NCI-H2107 treated with DMSO at 0.1 percent for 48 hours (cell line): ENCODE results near the gene DEFB131B.
"Not testable (repeated sequence)": the region's sequence is repeated elsewhere in the genome, so short reads cannot be mapped to it uniquely, and the experiment has no call there.

Source experiments
- DNase-seq: peaks from one replicate; lab custom pipeline; 2025; ENCODE audit not compliant: unreplicated experiment; lab: John Stamatoyannopoulos, UW

Gene DEFB131B

GRCh38 chr11:71911321-71911985 is 33.2 kb downstream of the DEFB131B start:
- not testable (repeated sequence) for DNase-seq

- not testable (repeated sequence) for DNase-seq
These were observed 33.7 kb downstream of the DEFB131B start for GRCh38 chr11:71911986-71912340.

GRCh38 chr11:71913756-71914526 is 35.7 kb downstream of the DEFB131B start:
- no peak for DNase-seq

GRCh38 chr11:71914617-71915189 is 36.5 kb downstream of the DEFB131B start:
- DNase-seq = no peak

GRCh38 chr11:71917646-71918140 is 39.4 kb downstream of the DEFB131B start:
- no peak for DNase-seq

GRCh38 chr11:71927820-71928736 is 49.8 kb downstream of the DEFB131B start, which contains the start of gene XNDC1N:
Gene XNDC1N, minus strand, starts transcription at chr11:71928594. Its CDS starts 5,241 bp downstream, at chr11:71923353.
- peak; percentile 90 for DNase-seq

GRCh38 chr11:71928737-71929443 is 50.6 kb downstream of the DEFB131B start, which contains the start of gene RNF121:
Gene RNF121, plus strand, starts transcription at chr11:71929046. Its CDS starts 16 bp downstream, at chr11:71929062.
- DNase-seq = peak; percentile 95

GRCh38 chr11:71929491-71929890 is 51.2 kb downstream of the DEFB131B start:
- no peak for DNase-seq

- DNase-seq = no peak
These were observed 52.4 kb downstream of the DEFB131B start for GRCh38 chr11:71930556-71931244.

GRCh38 chr11:71931245-71931602 is 53.0 kb downstream of the DEFB131B start:
- no peak for DNase-seq

- no peak for DNase-seq
These were observed 55.1 kb downstream of the DEFB131B start for GRCh38 chr11:71933141-71933933.
